SW 1271 (cell line): ENCODE measurements around the gene TMEM218.

Experiments used
- DNase-seq, 2 experiments: peaks; one replicate each; lab custom pipeline; 2025; lab: John Stamatoyannopoulos, UW

The TMEM218 gene

GRCh38 chr11:125111343-125112207 lies at the start of gene TMEM218:
Gene TMEM218 (minus strand): TSS chr11:125111626. CDS start chr11:125102241, 9,385 bp downstream.
- peak; percentile 93 to 99 for DNase-seq

- DNase-seq, result no peak
Measured at GRCh38 chr11:125157953-125158680, 46.7 kb upstream of the TMEM218 start.

- no peak for DNase-seq
Measured at GRCh38 chr11:125157118-125157733, 45.8 kb upstream of the TMEM218 start.

- no peak for DNase-seq
Measured at GRCh38 chr11:125156346-125157117, 45.1 kb upstream of the TMEM218 start.

- DNase-seq, result no peak
Measured at GRCh38 chr11:125155767-125156166, 44.3 kb upstream of the TMEM218 start.

GRCh38 chr11:125155100-125155444 lies 43.6 kb upstream of the TMEM218 start:
- DNase-seq, result no peak

- DNase-seq, result no peak
Measured at GRCh38 chr11:125154378-125155099, 43.1 kb upstream of the TMEM218 start.

GRCh38 chr11:125153837-125154236 lies 42.4 kb upstream of the TMEM218 start:
- no peak for DNase-seq

- DNase-seq, result no peak
Measured at GRCh38 chr11:125148743-125149142, 37.3 kb upstream of the TMEM218 start.

GRCh38 chr11:125148011-125148410 lies 36.6 kb upstream of the TMEM218 start:
- no peak for DNase-seq

- no peak for DNase-seq
Measured at GRCh38 chr11:125147280-125147679, 35.9 kb upstream of the TMEM218 start.

- no peak for DNase-seq
Measured at GRCh38 chr11:125146232-125146631, 34.8 kb upstream of the TMEM218 start.

- DNase-seq, result no peak
Measured at GRCh38 chr11:125141686-125142535, 30.5 kb upstream of the TMEM218 start.

GRCh38 chr11:125141178-125141577 lies 29.8 kb upstream of the TMEM218 start:
- no peak for DNase-seq

GRCh38 chr11:125140233-125140632 lies 28.8 kb upstream of the TMEM218 start:
- no peak for DNase-seq

GRCh38 chr11:125139778-125140177 lies 28.4 kb upstream of the TMEM218 start:
- DNase-seq, result no peak

- DNase-seq, result no peak
Measured at GRCh38 chr11:125138966-125139365, 27.5 kb upstream of the TMEM218 start.

GRCh38 chr11:125136001-125136400 lies 24.6 kb upstream of the TMEM218 start:
- DNase-seq, result no peak

GRCh38 chr11:125132596-125132995 lies 21.2 kb upstream of the TMEM218 start:
- DNase-seq, result no peak

GRCh38 chr11:125132071-125132470 lies 20.6 kb upstream of the TMEM218 start:
- no peak for DNase-seq
